Activated CD4-positive, alpha-beta T cell treated with anti-CD3 and anti-CD28 coated beads for 36 hours (primary cell): ENCODE measurements around the gene FXN. TPM values are rescaled to one million over a fixed set of nuclear protein-coding genes. Genes with fewer than 3 reads are reported as not detected.
A peak's percentile ranks its signal among the peaks of the same experiment; 100 is the strongest.
"Not testable (repeated sequence)": the region's sequence is repeated elsewhere in the genome, so short reads cannot be mapped to it uniquely, and the experiment has no call there.

Experiments
- ATAC-seq: fragments of 200-7000 bp; cut with Tn5 transposase; one replicate; pipeline ENCODE4 v1.10.0; 2021; ENCODE audit warnings: mild to moderate bottlenecking, moderate library complexity
- CTCF ChIA-PET: fragments of 350-600 bp; sonication (Branson Sonifier 250); formaldehyde crosslinking; loops from one replicate; lab custom pipeline; 2021; ENCODE audit warnings: antibody characterized with exemption; lab: Charles Lee
- POLR2A ChIA-PET: fragments of 350-600 bp; sonication (Branson Sonifier 250); formaldehyde crosslinking; loops from one replicate; lab custom pipeline; 2021; ENCODE audit warnings: antibody characterized with exemption, inconsistent platforms; lab: Charles Lee
- DNase-seq: peaks from one replicate; pipeline ENCODE4 v3.0.0-alpha.2; 2020
- H3K27ac Mint-ChIP-seq: one replicate; pipeline ENCODE4 v1.8.0; 2021; ENCODE audit warnings: mixed read lengths
- H3K27me3 Mint-ChIP-seq: one replicate; pipeline ENCODE4 v1.8.0; 2021; ENCODE audit warnings: mixed read lengths
- H3K36me3 Mint-ChIP-seq: one replicate; pipeline ENCODE4 v1.8.0; 2021; ENCODE audit warnings: low read depth, mixed read lengths
- H3K4me1 Mint-ChIP-seq: one replicate; pipeline ENCODE4 v1.8.0; 2021; ENCODE audit warnings: mixed read lengths
- H3K4me3 Mint-ChIP-seq: one replicate; pipeline ENCODE4 v1.8.0; 2021; ENCODE audit warnings: mild to moderate bottlenecking, moderate library complexity, mixed read lengths
- H3K9me3 Mint-ChIP-seq: one replicate; pipeline ENCODE4 v1.8.0; 2021; ENCODE audit warnings: low read depth, mixed read lengths
- intact Hi-C, 2 experiments: fragments of 100-400 bp; cut with DNase I in 1 of 2; cut with micrococcal nuclease in 1 of 2; formaldehyde crosslinking; loops; one replicate each; pipeline versions ENCODE4 v1.14.2 to v1.15.1; 2022 to 2024; cut with DNase I, micrococcal nuclease
- total RNA-seq, 2 experiments: library from RNA; stranded (reverse); gene quantifications; one replicate each; pipeline ENCODE4 v1.2.3, GENCODE V29; 2021

FXN gene
- total RNA-seq: 10 to 100 TPM; 23.2 to 24.2 TPM

- ATAC-seq: peak; percentile 94
- H3K9me3 Mint-ChIP-seq: no peaks in the 10 kb centered on the region
- ChIA-PET POLR2A (interaction anchor here (0.6 to 1.4 kb wide), 2 partner anchors 112 to 1225 kb away, joined by 3 to 6 read pairs; no protein-coding TSS in a partner anchor), CTCF (interaction anchor here (0.6 to 2.0 kb wide), 27 partner anchors 9 to 411 kb away, joined by 3 to 8 read pairs (median 3); no protein-coding TSS in a partner anchor)
- H3K4me1 Mint-ChIP-seq: peaks cover 20% of the 10 kb centered on the region
- peak within 1 kb of the TSS; percentile 89 for H3K4me3 Mint-ChIP-seq
- intact Hi-C loops: loop anchor here (1.0 to 10.0 kb wide), 9 partner anchors 87 to 1379 kb away; partner anchors contain the start of gene KLF9 (in 1 of the 2)
- H3K27ac Mint-ChIP-seq: peak within 1 kb of the TSS; percentile 91
- DNase-seq: peak; percentile 91
- peaks cover 3% of the 10 kb centered on the region for H3K36me3 Mint-ChIP-seq
- H3K27me3 Mint-ChIP-seq: no peaks in the 10 kb centered on the region
Observed at GRCh38 chr9:69035438-69036308, at the start of gene FXN. TSS of gene FXN (plus strand) at chr9:69035752. CDS start at chr9:69035783, 31 bp downstream.

GRCh38 chr9:68986949-68987348 lies 48.6 kb upstream of the FXN start:
- H3K27me3 Mint-ChIP-seq, H3K9me3 Mint-ChIP-seq, intact Hi-C loops, H3K36me3 Mint-ChIP-seq, POLR2A ChIA-PET, H3K4me3 Mint-ChIP-seq, DNase-seq, ATAC-seq, H3K27ac Mint-ChIP-seq: not testable (repeated sequence)
- CTCF ChIA-PET: interaction anchor here (1.0 kb wide), 1 partner anchor 10 kb away, joined by 3 read pairs; no protein-coding TSS in a partner anchor
- H3K4me1 Mint-ChIP-seq: peaks cover 26% of the 10 kb centered on the region

GRCh38 chr9:68991457-68991856 lies 44.1 kb upstream of the FXN start:
- intact Hi-C loops: no loop called here
- POLR2A ChIA-PET: no interaction called here
- CTCF ChIA-PET: interaction anchor here (0.6 kb wide), 1 partner anchor 331 kb away, joined by 3 read pairs; no protein-coding TSS in a partner anchor
- H3K27me3 Mint-ChIP-seq: no peaks in the 10 kb centered on the region
- no peak overlapping the region for H3K4me3 Mint-ChIP-seq
- ATAC-seq (no peak), DNase-seq (no peak)
- H3K9me3 Mint-ChIP-seq: no peaks in the 10 kb centered on the region
- H3K36me3 Mint-ChIP-seq: no peaks in the 10 kb centered on the region
- H3K4me1 Mint-ChIP-seq: peaks cover 9% of the 10 kb centered on the region
- H3K27ac Mint-ChIP-seq: no peak overlapping the region

GRCh38 chr9:68995776-68996175 lies 39.8 kb upstream of the FXN start:
- intact Hi-C loops: loop anchor here (5.0 kb wide), 2 partner anchors 213 to 308 kb away; a partner anchor contains a TSS
- Mint-ChIP-seq H3K4me3 (no peak overlapping the region), H3K27ac (no peak overlapping the region), H3K4me1 (peaks cover 24% of the 10 kb centered on the region), H3K9me3 (no peaks in the 10 kb centered on the region), H3K36me3 (no peaks in the 10 kb centered on the region), H3K27me3 (no peaks in the 10 kb centered on the region)
- no peak for DNase-seq
- ATAC-seq: no peak
- ChIA-PET POLR2A (interaction anchor here (0.5 kb wide), 1 partner anchor 486 kb away, joined by 5 read pairs; no protein-coding TSS in a partner anchor), CTCF (interaction anchor here (1.1 to 1.4 kb wide), 2 partner anchors 412 to 415 kb away, joined by 3 to 4 read pairs; no protein-coding TSS in a partner anchor)

- no peak for DNase-seq
- POLR2A ChIA-PET: no interaction called here
- Mint-ChIP-seq H3K4me1 (peaks cover 24% of the 10 kb centered on the region), H3K27ac (peak overlapping the region; percentile 75), H3K4me3 (peak overlapping the region; percentile 30), H3K9me3 (no peaks in the 10 kb centered on the region), H3K36me3 (no peaks in the 10 kb centered on the region), H3K27me3 (no peaks in the 10 kb centered on the region)
- no peak for ATAC-seq
- CTCF ChIA-PET: interaction anchor here (0.6 to 5.4 kb wide), 10 partner anchors 8 to 415 kb away, joined by 3 to 54 read pairs (median 4); partner anchors contain the start of gene FXN
- intact Hi-C loops: loop anchor here (5.0 kb wide), 2 partner anchors 214 to 309 kb away; a partner anchor contains a TSS
Observed at GRCh38 chr9:68996462-68996861, 39.1 kb upstream of the FXN start.

- H3K27ac Mint-ChIP-seq: no peak overlapping the region
Observed at GRCh38 chr9:68997666-68998065, 37.9 kb upstream of the FXN start.

GRCh38 chr9:68998385-68998784 lies 37.2 kb upstream of the FXN start:
- DNase-seq: no peak
- Mint-ChIP-seq H3K27ac (no peak overlapping the region), H3K27me3 (peaks cover 2% of the 10 kb centered on the region), H3K36me3 (no peaks in the 10 kb centered on the region), H3K4me1 (peaks cover 24% of the 10 kb centered on the region), H3K9me3 (no peaks in the 10 kb centered on the region), H3K4me3 (no peak overlapping the region)
- intact Hi-C loops: loop anchor here (5.0 kb wide), 2 partner anchors 216 to 311 kb away; a partner anchor contains a TSS
- ChIA-PET CTCF (interaction anchor here (0.8 to 5.4 kb wide), 5 partner anchors 22 to 415 kb away, joined by 3 to 54 read pairs (median 6); partner anchors contain the start of gene FXN), POLR2A (no interaction called here)
- no peak for ATAC-seq

More at GRCh38 chr9:68997666-68998065, 37.9 kb upstream of the FXN start:
- H3K27me3 Mint-ChIP-seq: no peaks in the 10 kb centered on the region
- peaks cover 24% of the 10 kb centered on the region for H3K4me1 Mint-ChIP-seq
- ATAC-seq: no peak
- ChIA-PET POLR2A (no interaction called here), CTCF (interaction anchor here (0.6 to 5.4 kb wide), 11 partner anchors 10 to 414 kb away, joined by 3 to 54 read pairs (median 4); partner anchors contain the start of gene FXN)
- DNase-seq: no peak
- intact Hi-C loops: loop anchor here (5.0 kb wide), 2 partner anchors 215 to 310 kb away; a partner anchor contains a TSS
- H3K36me3 Mint-ChIP-seq: no peaks in the 10 kb centered on the region
- H3K9me3 Mint-ChIP-seq: no peaks in the 10 kb centered on the region
- no peak overlapping the region for H3K4me3 Mint-ChIP-seq

GRCh38 chr9:68998812-68999211 lies 36.7 kb upstream of the FXN start:
- ATAC-seq (no peak), DNase-seq (no peak)
- Mint-ChIP-seq H3K4me1 (peaks cover 24% of the 10 kb centered on the region), H3K9me3 (no peaks in the 10 kb centered on the region), H3K36me3 (no peaks in the 10 kb centered on the region), H3K27ac (no peak overlapping the region), H3K27me3 (peaks cover 2% of the 10 kb centered on the region), H3K4me3 (no peak overlapping the region)
- CTCF ChIA-PET: interaction anchor here (0.7 to 5.4 kb wide), 24 partner anchors 11 to 436 kb away, joined by 3 to 54 read pairs (median 4); no protein-coding TSS in a partner anchor
- intact Hi-C loops: loop anchor here (1.0 to 5.0 kb wide), 6 partner anchors 20 to 415 kb away; partner anchors contain the start of gene PIP5K1B (in 1 of the 2)
- POLR2A ChIA-PET: no interaction called here

- peak; percentile 75 for DNase-seq
- intact Hi-C loops: loop anchor here (1.0 to 5.0 kb wide), 6 partner anchors 20 to 415 kb away; partner anchors contain the start of gene PIP5K1B (in 1 of the 2)
- Mint-ChIP-seq H3K4me3 (no peak overlapping the region), H3K9me3 (no peaks in the 10 kb centered on the region), H3K27ac (peak overlapping the region; percentile 63), H3K4me1 (peaks cover 24% of the 10 kb centered on the region), H3K27me3 (peaks cover 2% of the 10 kb centered on the region), H3K36me3 (no peaks in the 10 kb centered on the region)
- ChIA-PET CTCF (interaction anchor here (0.6 to 5.4 kb wide), 38 partner anchors 9 to 848 kb away, joined by 3 to 54 read pairs (median 3); no protein-coding TSS in a partner anchor), POLR2A (no interaction called here)
- peak; percentile 90 for ATAC-seq
Observed at GRCh38 chr9:68999393-69000105, 36.0 kb upstream of the FXN start.

- ChIA-PET POLR2A (no interaction called here), CTCF (interaction anchor here (0.8 to 5.4 kb wide), 3 partner anchors 25 to 419 kb away, joined by 3 to 54 read pairs (median 4); no protein-coding TSS in a partner anchor)
- ATAC-seq (no peak), DNase-seq (no peak)
- Mint-ChIP-seq H3K4me1 (peaks cover 12% of the 10 kb centered on the region), H3K4me3 (no peak overlapping the region), H3K27me3 (peaks cover 2% of the 10 kb centered on the region), H3K36me3 (no peaks in the 10 kb centered on the region), H3K9me3 (no peaks in the 10 kb centered on the region), H3K27ac (no peak overlapping the region)
- intact Hi-C loops: no loop called here
Observed at GRCh38 chr9:69001921-69002320, 33.6 kb upstream of the FXN start.
